ENCODE data around the gene DSTYK.

DSTYK gene

GRCh38 chr1:205217418-205217817 lies 5.9 kb upstream of the DSTYK start:
- DNase-seq (ENCODE audit: low read depth) = no peak
- TF ChIP-seq, protein P1, sequence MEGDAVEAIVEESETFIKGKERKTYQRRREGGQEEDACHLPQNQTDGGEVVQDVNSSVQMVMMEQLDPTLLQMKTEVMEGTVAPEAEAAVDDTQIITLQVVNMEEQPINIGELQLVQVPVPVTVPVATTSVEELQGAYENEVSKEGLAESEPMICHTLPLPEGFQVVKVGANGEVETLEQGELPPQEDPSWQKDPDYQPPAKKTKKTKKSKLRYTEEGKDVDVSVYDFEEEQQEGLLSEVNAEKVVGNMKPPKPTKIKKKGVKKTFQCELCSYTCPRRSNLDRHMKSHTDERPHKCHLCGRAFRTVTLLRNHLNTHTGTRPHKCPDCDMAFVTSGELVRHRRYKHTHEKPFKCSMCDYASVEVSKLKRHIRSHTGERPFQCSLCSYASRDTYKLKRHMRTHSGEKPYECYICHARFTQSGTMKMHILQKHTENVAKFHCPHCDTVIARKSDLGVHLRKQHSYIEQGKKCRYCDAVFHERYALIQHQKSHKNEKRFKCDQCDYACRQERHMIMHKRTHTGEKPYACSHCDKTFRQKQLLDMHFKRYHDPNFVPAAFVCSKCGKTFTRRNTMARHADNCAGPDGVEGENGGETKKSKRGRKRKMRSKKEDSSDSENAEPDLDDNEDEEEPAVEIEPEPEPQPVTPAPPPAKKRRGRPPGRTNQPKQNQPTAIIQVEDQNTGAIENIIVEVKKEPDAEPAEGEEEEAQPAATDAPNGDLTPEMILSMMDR (conservative IDR thresholded peaks at IDR 0.05; ENCODE audit: control insufficient read depth, insufficient read depth, low read depth, low read length) = no peak
- H3K4me3 ChIP-seq (ENCODE audit: control insufficient read depth, low read depth, low read length) = no peak overlapping the region

DNA sequence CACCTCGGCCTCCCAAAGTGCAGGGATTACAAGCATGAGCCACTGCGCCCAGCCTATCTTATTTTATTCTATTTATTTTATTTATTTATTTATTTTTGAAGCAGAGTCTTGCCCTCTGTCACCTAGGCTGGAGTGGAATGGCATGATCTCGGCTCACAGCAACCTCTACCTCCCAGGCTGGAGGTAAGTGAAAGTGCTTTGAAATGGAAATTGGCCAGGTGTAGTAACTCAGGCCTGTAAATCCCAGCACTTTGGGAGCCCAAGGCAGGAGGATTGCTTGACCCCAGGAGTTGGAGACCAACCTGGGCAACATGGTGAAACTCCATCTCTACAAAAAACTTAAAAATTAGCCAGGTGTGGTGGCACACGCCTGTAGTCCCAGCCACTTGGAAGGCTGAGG lies 5.1 kb upstream of the DSTYK start:
- DNase-seq (ENCODE audit: low read depth) = no peak
- TF ChIP-seq, protein P1 (conservative IDR thresholded peaks at IDR 0.05; ENCODE audit: control insufficient read depth, insufficient read depth, low read depth, low read length) = no peak
- H3K4me3 ChIP-seq (ENCODE audit: control insufficient read depth, low read depth, low read length) = no peak overlapping the region

DNA sequence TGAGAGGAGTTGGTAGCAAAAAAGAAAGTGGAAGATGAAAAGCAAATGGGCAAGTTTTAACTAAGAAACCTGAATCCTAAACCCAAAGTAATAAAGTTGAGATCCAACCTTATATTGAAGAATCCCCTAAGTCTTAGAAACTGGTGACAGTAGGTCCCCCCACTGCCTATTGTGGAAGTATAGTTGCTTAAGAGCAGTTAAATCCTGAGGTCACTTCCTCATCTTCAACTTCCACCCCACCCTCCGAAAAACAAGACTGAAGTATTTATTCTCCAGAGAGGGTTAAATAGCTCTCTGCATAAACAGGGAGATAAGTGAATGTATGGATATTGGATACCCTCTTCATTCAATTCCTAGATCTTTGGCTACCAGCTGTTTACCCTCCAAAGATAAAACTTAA lies 3.3 kb upstream of the DSTYK start:
- TF ChIP-seq, protein P1 (conservative IDR thresholded peaks at IDR 0.05; ENCODE audit: control insufficient read depth, insufficient read depth, low read depth, low read length) = no peak
- H3K4me3 ChIP-seq (ENCODE audit: control insufficient read depth, low read depth, low read length) = no peak overlapping the region
- no peak for DNase-seq (ENCODE audit: low read depth)

- peak overlapping the region; percentile 89 for H3K4me3 ChIP-seq (ENCODE audit: control insufficient read depth, low read depth, low read length)
- DNase-seq (ENCODE audit: low read depth) = no peak
- TF ChIP-seq, protein P1 (conservative IDR thresholded peaks at IDR 0.05; ENCODE audit: control insufficient read depth, insufficient read depth, low read depth, low read length) = no peak
These were observed 486 bp upstream of the DSTYK start for GRCh38 chr1:205211839-205212536.

- DNase-seq (ENCODE audit: low read depth) = no peak
- peak overlapping the region; percentile 89 for H3K4me3 ChIP-seq (ENCODE audit: control insufficient read depth, low read depth, low read length)
- TF ChIP-seq, protein P1 (conservative IDR thresholded peaks at IDR 0.05; ENCODE audit: control insufficient read depth, insufficient read depth, low read depth, low read length) = no peak
These were observed 740 bp downstream of the DSTYK start for GRCh38 chr1:205210756-205211168.

GRCh38 chr1:205208811-205209210 lies 2.7 kb downstream of the DSTYK start:
- DNase-seq (ENCODE audit: low read depth) = no peak
- TF ChIP-seq, protein P1 (conservative IDR thresholded peaks at IDR 0.05; ENCODE audit: control insufficient read depth, insufficient read depth, low read depth, low read length) = no peak
- no peak overlapping the region for H3K4me3 ChIP-seq (ENCODE audit: control insufficient read depth, low read depth, low read length)

All from fibroblast of mammary gland (primary cell).